MM.1S (cell line): Measurements from ENCODE around the gene KIF16B.

Experiments
- DNase-seq: peaks from one replicate; pipeline ENCODE4 v3.0.0-alpha.2; 2015
- H2AFZ ChIP-seq: fragments of 300-600 bp; sonication (generic); 2 replicates; pipeline ENCODE4 v1.6.0; 2016; ENCODE audit warnings: antibody characterized with exemption, low read length
- H3F3A ChIP-seq: fragments of 300-600 bp; sonication (generic); 2 replicates; pipeline ENCODE4 v1.6.1; 2016; ENCODE audit warnings: mild to moderate bottlenecking, antibody characterized with exemption, low read length, moderate library complexity, mixed read lengths; ENCODE audit not compliant: insufficient read depth
- H3K27ac ChIP-seq: fragments of 300-600 bp; sonication (generic); 2 replicates; pipeline ENCODE4 v1.5.1; 2016; ENCODE audit warnings: mild to moderate bottlenecking, low read length
- H3K27me3 ChIP-seq: fragments of 300-600 bp; sonication (generic); replicated peaks from 2 replicates; pipeline ENCODE4 v1.6.0; 2016; ENCODE audit warnings: low read length; ENCODE audit not compliant: insufficient read depth
- H3K36me3 ChIP-seq: fragments of 300-600 bp; sonication (generic); replicated peaks from 2 replicates; pipeline ENCODE4 v1.6.1; 2016; ENCODE audit warnings: mild to moderate bottlenecking, low read length, mixed read lengths; ENCODE audit not compliant: insufficient read depth
- H3K4me1 ChIP-seq: fragments of 300-600 bp; sonication (generic); 2 replicates; pipeline ENCODE4 v1.6.1; 2016; ENCODE audit warnings: low read length, mixed read lengths
- H3K4me2 ChIP-seq: fragments of 300-600 bp; sonication (generic); 2 replicates; pipeline ENCODE4 v1.6.0; 2016; ENCODE audit warnings: low read depth, low read length
- H3K4me3 ChIP-seq: fragments of 300-600 bp; sonication (generic); 2 replicates; pipeline ENCODE4 v1.5.1; 2016; ENCODE audit warnings: low read length, mixed read lengths
- H3K79me2 ChIP-seq: fragments of 300-600 bp; sonication (generic); 2 replicates; pipeline ENCODE4 v1.6.1; 2016; ENCODE audit warnings: mixed run types, low read length, mixed read lengths
- H3K9ac ChIP-seq: fragments of 300-600 bp; sonication (generic); 2 replicates; pipeline ENCODE4 v1.6.1; 2016; ENCODE audit warnings: low read length, mixed read lengths
- H3K9me2 ChIP-seq: fragments of 300-600 bp; sonication (generic); replicated peaks from 2 replicates; pipeline ENCODE4 v1.6.1; 2016; ENCODE audit warnings: mild to moderate bottlenecking, low read length, mixed read lengths; ENCODE audit not compliant: insufficient read depth
- H3K9me3 ChIP-seq: fragments of 300-600 bp; sonication (generic); replicated peaks from 2 replicates; pipeline ENCODE4 v1.6.1; 2016; ENCODE audit warnings: mild to moderate bottlenecking, low read length, mixed read lengths; ENCODE audit not compliant: insufficient read depth
- H4K20me1 ChIP-seq: fragments of 300-600 bp; sonication (generic); 2 replicates; pipeline ENCODE4 v1.6.1; 2016; ENCODE audit warnings: mild to moderate bottlenecking, low read length, moderate library complexity, mixed read lengths; ENCODE audit not compliant: insufficient read depth
- EZH2 ChIP-seq: fragments of 300-600 bp; sonication (generic); optimal IDR thresholded peaks from 2 replicates; pipeline ENCODE3; 2017; ENCODE audit warnings: low read depth, mild to moderate bottlenecking, antibody characterized with exemption, low read length, mixed read lengths
- EZH2phosphoT487 ChIP-seq: fragments of 300-600 bp; sonication (generic); IDR thresholded peaks from 2 replicates; pipeline ENCODE4 v1.6.1; 2018; ENCODE audit warnings: antibody characterized with exemption, low read length
- TF ChIP-seq, protein P1 (sequence below): fragments of 300-600 bp; sonication (generic); IDR thresholded peaks from 2 replicates; pipeline ENCODE4 v1.5.1; 2016; ENCODE audit warnings: antibody characterized with exemption, low read length, mixed read lengths

KIF16B gene

DNA sequence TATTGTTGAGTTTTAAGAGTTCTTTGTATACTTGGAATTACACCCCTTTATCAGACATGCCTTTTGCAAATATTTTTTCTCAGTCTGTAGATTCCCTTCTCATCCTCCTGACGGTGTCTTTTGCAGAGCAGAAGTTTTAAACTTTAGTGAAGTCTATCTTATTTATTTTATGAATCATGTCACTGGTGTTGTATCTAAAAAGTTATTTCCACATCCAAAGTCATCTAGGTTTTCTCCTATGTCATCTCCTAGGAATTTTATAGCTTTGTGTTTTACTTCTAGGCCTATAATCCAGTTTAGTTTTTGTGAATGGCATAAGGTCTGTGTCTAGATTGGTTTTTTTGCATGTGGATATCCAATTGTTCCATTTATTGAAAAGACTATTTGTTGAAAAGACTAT lies 271.3 kb downstream of the KIF16B start:
- no peak overlapping the region for H2AFZ ChIP-seq
- no peaks in the 10 kb centered on the region for H3K9me2 ChIP-seq
- no peaks in the 10 kb centered on the region for H3F3A ChIP-seq
- no peaks in the 10 kb centered on the region for H3K4me1 ChIP-seq
- H3K79me2 ChIP-seq: no peaks in the 10 kb centered on the region
- no peaks in the 10 kb centered on the region for H3K36me3 ChIP-seq
- H3K27me3 ChIP-seq: no peaks in the 10 kb centered on the region
- H4K20me1 ChIP-seq: no peaks in the 10 kb centered on the region
- H3K4me2 ChIP-seq: no peak overlapping the region
- no peak overlapping the region for H3K27ac ChIP-seq
- H3K9me3 ChIP-seq: no peaks in the 10 kb centered on the region
- DNase-seq: no peak
- TF ChIP-seq EZH2 (no peak), EZH2phosphoT487 (no peak)
- TF ChIP-seq, protein P1, sequence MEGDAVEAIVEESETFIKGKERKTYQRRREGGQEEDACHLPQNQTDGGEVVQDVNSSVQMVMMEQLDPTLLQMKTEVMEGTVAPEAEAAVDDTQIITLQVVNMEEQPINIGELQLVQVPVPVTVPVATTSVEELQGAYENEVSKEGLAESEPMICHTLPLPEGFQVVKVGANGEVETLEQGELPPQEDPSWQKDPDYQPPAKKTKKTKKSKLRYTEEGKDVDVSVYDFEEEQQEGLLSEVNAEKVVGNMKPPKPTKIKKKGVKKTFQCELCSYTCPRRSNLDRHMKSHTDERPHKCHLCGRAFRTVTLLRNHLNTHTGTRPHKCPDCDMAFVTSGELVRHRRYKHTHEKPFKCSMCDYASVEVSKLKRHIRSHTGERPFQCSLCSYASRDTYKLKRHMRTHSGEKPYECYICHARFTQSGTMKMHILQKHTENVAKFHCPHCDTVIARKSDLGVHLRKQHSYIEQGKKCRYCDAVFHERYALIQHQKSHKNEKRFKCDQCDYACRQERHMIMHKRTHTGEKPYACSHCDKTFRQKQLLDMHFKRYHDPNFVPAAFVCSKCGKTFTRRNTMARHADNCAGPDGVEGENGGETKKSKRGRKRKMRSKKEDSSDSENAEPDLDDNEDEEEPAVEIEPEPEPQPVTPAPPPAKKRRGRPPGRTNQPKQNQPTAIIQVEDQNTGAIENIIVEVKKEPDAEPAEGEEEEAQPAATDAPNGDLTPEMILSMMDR: no peak
- H3K4me3 ChIP-seq: no peak overlapping the region
- no peak overlapping the region for H3K9ac ChIP-seq

DNA sequence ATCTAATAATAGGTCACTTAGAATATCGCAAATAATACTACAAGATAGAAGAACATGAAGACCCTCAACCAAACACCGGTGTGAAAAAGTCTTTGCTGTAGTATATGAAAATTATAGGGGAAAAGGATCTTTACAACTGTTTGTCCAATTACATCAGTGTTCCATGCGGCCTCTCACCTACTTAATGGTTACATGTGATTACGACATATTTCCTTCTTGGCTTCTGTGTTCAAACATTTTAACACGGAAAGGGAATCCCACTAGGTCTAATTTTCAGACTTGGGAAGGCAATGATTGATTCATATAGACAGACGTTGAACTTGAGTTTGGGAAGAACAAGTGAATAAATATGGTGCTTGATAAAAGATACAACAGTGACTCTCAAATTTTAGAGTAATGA lies 273.4 kb downstream of the KIF16B start:
- no peaks in the 10 kb centered on the region for H3F3A ChIP-seq
- no peak for DNase-seq

DNA sequence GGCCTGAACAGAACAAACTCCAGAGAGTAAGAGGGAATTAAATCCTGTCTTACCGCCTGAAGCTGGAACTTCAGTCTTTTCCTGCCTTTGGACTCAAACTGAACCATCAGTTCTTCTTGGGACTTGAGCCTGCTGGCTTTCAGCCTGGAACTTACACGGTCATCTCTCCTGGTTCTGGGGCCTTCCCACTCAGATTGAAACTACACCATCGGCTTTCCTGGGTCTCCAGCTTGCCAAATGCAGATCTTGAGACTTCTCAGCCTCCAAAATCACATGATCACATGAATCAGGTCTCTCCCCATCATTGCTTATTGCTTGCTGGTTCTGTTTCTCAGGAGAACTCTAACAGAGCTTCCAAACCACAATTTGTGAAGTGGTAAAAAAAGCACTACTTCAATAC lies 276.3 kb downstream of the KIF16B start:
- H3K27ac ChIP-seq: no peak overlapping the region
- TF ChIP-seq, protein P1: no peak
- TF ChIP-seq EZH2phosphoT487: no peak
- no peaks in the 10 kb centered on the region for H3K9me3 ChIP-seq
- H3K9ac ChIP-seq: no peak overlapping the region
- no peaks in the 10 kb centered on the region for H3K36me3 ChIP-seq
- no peak overlapping the region for H3K4me2 ChIP-seq
- H4K20me1 ChIP-seq: no peaks in the 10 kb centered on the region
- no peaks in the 10 kb centered on the region for H3F3A ChIP-seq
- no peak overlapping the region for H3K4me3 ChIP-seq
- H3K79me2 ChIP-seq: no peaks in the 10 kb centered on the region
- H3K27me3 ChIP-seq: no peaks in the 10 kb centered on the region
- H3K4me1 ChIP-seq: no peaks in the 10 kb centered on the region
- H3K9me2 ChIP-seq: no peaks in the 10 kb centered on the region
- DNase-seq: no peak
- H2AFZ ChIP-seq: no peak overlapping the region

More for the DNA sequence above, 273.4 kb downstream of the KIF16B start:
- Histone ChIP-seq H3K9ac (no peak overlapping the region), H3K79me2 (no peaks in the 10 kb centered on the region), H3K4me1 (no peaks in the 10 kb centered on the region), H3K27ac (no peak overlapping the region), H4K20me1 (no peaks in the 10 kb centered on the region), H3K9me2 (no peaks in the 10 kb centered on the region), H3K9me3 (no peaks in the 10 kb centered on the region), H2AFZ (no peak overlapping the region), H3K27me3 (no peaks in the 10 kb centered on the region), H3K4me3 (no peak overlapping the region), H3K4me2 (no peak overlapping the region), H3K36me3 (no peaks in the 10 kb centered on the region)
- TF ChIP-seq, protein P1: no peak
- TF ChIP-seq EZH2 (no peak), EZH2phosphoT487 (no peak)

DNA sequence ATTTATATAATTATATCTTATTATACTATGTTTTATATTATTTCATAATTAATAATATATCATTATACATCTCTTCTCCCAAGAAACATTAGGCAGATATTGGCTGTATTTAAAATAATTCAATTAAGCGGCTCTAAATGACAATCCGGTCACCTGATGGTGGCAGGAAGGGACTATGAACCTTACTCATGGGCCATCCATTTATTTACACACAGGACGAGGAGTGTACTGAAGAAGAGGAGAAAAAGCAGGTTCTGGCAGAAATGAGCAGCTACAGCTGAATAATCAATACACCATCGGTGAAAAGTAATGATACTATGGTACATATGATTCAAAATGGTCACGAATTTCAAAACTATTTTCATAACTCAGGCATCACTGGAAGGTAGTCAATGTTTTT lies 277.7 kb downstream of the KIF16B start:
- DNase-seq: no peak
- H3K9ac ChIP-seq: no peak overlapping the region
- H2AFZ ChIP-seq: no peak overlapping the region

More for the DNA sequence above, 277.7 kb downstream of the KIF16B start:
- no peak overlapping the region for H3K4me3 ChIP-seq
- H3F3A ChIP-seq: no peaks in the 10 kb centered on the region
- no peaks in the 10 kb centered on the region for H3K36me3 ChIP-seq
- no peak for TF ChIP-seq EZH2phosphoT487
- TF ChIP-seq, protein P1: no peak
- TF ChIP-seq EZH2: no peak
- no peaks in the 10 kb centered on the region for H4K20me1 ChIP-seq
- H3K9me3 ChIP-seq: no peaks in the 10 kb centered on the region
- no peaks in the 10 kb centered on the region for H3K9me2 ChIP-seq
- H3K4me1 ChIP-seq: no peaks in the 10 kb centered on the region
- H3K4me2 ChIP-seq: no peak overlapping the region
- no peaks in the 10 kb centered on the region for H3K79me2 ChIP-seq
- no peaks in the 10 kb centered on the region for H3K27me3 ChIP-seq
- no peak overlapping the region for H3K27ac ChIP-seq
